ENCODE measurements around the gene ATP8B3.

GRCh38 chr19:1860821-1861598 lies 48.9 kb upstream of the ATP8B3 start:
- no peak for TF ChIP-seq CTCF (IDR thresholded peaks at IDR 0.05 in 8 of 11, conservative IDR thresholded peaks at IDR 0.05 in 3 of 11)
- no peak for TF ChIP-seq POLR2A (IDR thresholded peaks at IDR 0.05)
- TF ChIP-seq POLR2AphosphoS5 (IDR thresholded peaks at IDR 0.05) = no peak

Data from spleen (tissue), 7 donors.